RPMI8226 (cell line): ENCODE results near the gene PROM2.

Experiments
- DNase-seq: peaks from one replicate; pipeline ENCODE4 v3.0.0-alpha.2; 2015

Gene PROM2

DNA sequence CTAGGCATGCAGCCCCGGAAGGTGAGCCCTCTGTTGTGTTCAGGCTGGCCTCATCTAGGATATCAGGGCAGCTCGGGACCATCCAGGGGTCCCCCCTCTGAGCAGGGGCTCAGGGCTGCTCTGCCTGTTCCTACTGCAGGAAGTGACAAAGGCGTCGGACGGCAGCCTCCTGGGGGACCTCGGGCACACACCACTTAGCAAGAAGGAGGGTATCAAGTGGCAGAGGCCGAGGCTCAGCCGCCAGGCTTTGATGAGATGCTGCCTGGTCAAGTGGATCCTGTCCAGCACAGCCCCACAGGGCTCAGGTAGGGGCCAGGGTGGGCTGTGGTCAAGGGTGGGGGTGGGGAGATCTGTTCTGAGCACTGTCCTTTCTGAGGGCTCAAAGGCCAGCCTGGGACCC lies 36.0 kb downstream of the PROM2 start:
- no peak for DNase-seq

DNA sequence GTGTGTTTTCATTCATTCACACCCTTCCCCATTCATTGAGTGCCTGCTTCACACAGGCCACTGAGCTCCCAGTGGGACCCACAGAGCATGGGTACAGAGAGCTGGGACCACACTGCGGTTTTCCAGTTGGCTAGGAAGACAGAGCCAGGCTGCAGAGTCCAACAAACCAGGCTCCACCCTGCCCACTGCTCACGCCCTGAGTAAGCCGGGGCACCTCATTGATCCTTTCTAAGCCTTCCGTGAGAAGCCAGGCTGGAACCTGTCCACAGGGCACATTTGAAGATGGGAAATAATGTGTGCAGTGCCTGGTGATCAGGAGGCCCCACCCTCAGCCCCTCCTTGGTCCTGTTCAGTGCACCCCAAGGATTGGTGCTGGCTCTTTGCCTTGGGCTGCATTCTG lies 36.4 kb downstream of the PROM2 start:
- no peak for DNase-seq

DNA sequence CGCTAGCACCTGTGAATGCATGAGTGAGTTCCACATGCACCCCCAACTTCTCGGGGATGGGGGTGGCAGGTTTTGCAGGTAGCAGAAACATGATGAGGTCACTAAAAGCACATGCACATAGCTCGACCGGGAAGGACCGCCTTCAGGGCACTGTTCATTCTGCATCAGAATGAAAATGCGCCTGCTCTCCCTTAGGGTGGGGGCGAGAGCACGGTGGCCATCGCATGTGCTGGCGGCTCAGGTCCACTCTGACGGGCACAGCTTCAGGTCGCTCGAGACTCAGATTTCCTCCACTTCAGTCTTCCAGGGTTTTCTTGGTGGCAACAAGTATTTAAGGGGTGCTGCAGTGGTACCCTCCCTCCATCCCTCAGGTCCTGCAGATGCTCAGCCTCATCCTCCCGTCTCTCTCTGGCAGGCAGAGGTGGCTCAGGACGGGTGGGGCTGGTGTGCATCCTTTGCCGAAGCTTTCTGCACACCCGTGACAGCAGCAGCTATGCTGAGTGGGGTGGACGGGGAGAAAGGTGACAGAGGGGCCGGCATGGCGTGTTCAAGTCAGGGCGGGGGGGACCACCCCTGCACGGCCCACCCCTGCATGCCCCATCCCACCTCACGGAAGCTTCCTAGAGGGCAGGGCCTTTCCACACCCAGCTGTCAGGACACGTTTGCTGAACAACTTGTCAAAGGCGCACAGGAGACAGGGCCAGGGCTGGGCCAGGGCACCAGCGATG lies 37.7 kb downstream of the PROM2 start:
- no peak for DNase-seq

DNA sequence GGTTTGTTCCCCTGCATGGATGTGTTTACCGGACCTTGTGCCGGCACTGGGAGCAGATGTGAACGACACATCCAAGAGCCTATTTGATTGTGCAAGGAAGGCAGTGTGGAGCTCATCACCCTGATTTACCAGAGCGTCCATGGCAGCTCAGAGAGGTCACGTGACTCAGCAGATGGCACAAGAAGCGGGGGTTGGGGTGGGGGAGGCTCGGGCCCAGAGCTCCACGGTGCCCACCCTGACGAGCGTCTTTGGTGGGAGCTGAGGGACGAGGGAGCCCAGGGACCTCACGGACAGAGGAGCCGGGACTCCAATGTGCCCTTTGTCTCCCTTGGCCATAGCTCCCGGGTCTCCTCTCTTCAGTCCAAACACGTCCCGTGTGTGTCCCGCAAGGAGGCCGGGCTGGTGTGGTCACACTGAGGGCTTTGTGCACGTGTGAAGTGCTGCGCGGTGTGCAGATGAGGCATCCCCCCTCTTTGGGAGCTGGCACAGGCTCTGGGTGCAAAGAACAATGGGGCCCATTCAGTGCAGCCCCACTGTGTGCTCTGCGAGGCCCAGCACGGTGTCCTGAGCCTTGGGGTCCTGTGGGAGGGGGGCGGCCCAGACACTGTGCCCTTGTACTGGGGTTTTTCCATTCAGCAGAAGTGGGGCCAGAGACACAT lies 38.4 kb downstream of the PROM2 start:
- DNase-seq, result no peak

DNA sequence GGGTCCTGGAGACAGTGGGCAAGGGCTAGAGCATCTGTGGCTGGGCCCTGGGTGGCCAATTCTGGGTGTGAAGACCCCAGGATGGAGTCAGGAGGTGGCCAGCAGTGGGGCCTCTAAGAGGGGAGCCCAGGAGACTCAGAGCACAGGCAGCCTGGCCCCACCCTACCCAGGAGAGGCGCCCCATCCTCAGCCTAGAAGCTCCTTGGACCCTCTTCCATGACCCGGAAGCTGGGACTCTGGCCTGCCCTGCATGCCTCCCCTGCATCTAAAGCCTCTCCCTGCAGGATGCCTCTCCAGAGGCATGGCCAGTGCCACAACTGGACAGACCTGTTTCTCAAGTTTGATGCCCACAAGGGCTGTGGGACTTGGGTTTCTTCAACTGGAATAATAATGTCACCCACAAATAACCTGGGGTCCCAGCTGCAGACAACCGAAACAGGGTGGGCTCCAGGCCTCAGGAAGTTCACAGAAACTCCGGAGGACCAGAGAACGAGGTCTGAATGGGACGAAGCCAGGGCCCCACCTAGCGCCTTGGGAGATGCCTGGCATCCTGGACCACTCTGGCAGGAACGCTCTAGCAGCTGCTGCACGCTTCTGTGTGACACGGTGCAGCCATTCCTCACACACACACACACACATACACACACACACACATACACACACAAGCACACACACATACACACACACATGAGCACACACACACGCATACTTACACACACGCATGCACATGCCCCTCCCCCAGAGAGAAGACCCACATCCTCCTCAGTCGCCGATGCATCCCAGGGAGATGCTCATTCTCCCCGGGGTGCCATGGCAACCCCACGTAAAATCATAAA lies 39.3 kb downstream of the PROM2 start:
- DNase-seq, result no peak

DNA sequence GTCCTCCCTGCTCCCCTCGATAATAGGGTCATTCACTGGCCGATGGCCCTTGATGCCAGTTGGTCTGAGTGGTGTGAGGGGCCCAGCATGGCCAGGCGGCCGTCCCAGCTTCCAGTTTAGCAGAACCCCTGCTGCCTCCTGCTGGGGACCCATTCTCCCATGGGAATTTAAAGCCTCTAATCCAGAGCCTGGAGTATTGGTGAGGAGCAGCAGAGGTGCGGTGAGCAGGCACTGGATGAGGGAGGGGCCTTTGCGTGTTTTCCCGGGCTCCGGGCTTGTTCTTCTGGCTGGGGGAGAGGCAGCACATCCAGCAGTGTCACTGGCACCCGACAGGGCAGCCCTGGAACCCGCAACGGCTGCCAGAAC lies 40.3 kb downstream of the PROM2 start:
- DNase-seq, result no peak

DNA sequence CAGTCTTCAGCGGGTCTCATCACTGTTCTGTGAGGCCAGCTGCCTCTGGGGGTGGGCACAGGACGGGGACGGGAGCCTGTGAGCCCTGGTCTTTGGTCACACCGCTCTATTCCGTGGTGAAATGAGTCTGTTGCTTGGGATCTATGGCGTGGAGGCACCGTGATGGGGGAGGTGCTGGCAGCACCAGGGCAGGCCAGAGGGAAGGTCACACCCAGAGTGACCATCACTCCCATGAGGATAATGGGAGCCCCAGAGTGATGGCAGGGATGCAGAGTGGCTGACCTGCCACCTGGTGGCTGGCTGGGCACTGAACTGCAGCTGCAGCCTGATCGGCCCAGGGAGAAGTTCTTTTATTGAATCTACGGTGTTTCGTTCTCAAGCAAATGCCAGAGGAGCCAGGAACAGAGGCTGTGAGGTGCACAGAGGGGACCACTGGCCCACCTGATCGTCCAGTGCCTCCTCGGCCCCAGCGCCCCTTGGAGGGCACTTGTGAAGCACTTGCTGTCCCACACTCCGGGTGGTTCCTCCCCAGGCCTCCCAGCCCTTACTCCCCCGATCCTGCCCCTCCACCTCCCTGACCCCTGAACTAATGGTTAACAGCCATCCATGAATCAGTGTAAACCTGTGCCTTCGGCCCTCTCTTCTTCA lies 40.8 kb downstream of the PROM2 start:
- peak; percentile 53 for DNase-seq

DNA sequence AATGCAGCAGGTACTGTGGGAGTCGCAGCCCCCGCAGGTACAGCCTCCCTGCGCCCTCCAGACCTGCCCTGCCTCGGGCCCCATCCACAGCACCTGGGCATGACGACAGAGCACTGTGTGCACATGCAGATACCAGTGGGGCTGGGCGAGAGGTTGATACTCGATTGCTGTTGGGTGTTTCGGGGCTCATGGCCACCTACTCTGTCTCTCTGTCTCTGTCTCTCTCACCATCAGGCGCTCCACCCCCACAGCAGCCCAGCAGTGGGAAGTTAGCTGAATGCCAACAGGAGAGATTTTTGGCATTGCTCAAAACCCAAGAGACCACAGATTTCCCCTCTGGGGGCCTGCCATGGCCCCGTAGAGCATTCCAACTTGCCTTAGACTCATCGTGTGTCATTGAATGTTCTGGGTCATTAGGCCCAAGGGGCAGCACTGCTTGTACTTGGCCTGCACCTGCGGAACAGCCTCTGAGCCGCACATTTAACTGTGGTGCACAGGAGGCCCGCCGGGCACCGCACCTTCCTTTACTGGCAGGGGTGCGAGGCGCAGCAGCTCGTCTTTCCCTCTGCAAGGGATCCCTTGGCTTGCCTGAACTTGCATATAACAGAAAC lies 41.7 kb downstream of the PROM2 start:
- no peak for DNase-seq

DNA sequence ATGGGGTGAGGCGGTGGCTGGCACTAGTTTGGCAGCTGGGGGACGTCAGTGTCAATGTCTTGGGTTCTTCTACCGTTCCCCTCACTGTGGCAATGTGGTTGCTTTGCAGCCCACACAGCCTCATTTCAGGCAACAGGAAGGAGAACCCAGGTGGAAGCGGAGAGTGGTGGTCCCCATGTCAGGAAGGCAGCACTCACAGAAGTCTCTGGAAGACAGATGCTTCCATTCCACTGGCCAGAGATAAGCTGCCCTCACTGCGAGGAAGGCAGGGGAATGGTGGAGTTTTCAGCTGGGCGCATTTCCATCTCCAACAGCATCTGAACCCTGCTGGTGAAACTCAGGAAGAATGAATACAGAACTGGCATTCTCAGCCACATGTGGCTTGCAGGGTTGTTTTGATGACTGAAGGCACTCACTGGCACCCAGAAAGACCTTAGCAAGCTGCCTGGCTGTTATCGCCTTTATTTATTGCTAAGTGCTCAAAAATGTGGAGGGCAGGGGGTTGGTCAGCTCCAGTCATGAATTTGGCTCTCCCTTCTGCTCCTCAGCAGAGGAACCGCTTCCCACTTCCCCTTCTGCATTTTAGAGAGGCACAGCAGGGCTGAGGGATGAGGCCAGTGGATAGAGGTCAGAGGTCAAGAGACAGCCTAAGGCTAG lies 42.3 kb downstream of the PROM2 start:
- DNase-seq, result no peak

DNA sequence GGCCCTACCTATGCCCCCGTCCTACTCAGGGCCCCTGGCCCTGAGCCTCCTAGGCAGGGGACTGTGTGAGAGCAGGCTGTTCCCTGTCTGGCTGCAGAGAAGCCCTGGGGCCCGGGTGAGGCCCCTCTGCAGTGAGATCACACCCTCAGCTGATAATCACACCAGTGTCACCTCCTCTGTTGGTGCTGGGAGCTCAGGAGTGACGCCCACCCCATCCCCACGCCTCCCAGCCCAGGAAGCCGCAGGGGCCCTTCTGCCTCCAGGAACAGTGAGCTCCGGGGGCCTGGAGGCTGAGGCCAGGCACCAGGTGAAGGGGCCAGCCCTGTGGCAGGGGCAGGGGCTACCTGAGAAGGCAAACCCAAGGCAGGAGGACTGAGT lies 42.9 kb downstream of the PROM2 start:
- no peak for DNase-seq

DNA sequence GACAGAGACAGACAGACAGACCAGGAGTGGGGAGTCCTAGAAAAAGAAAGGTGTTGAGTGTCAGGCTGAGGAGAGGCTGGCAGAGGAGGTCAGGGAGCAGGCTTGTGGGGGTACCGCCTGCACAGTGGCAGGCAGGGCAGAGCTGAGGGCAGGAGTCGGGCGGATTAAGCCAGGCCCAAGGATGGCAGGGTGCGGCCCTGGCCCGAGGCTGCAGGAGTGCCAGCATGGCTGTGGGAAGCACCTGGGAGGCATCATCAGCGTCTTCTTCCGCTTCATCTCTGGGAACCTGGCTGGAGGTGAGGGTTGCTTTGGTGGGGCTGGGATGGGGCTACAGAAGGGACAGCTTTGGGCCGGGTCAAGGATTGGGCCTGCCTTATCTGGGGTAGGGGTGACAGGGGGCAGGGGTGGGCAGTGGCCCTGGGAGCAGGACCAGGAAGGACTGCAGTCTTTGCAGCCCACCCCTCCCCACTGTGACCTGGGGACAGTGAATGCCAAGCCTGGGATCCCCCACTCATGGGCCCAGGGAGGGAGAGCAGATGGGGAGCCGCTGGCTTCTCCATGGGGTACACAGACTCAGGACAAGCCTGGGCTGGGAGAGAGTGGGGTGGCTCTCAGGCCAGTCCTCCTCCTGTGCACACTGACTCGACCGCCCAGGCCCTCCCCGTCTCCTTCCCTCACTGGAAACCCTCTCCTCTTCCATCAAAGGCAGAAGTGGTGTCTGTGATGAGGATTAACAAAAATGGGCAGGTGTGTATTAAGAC lies 43.6 kb downstream of the PROM2 start:
- DNase-seq, result no peak

DNA sequence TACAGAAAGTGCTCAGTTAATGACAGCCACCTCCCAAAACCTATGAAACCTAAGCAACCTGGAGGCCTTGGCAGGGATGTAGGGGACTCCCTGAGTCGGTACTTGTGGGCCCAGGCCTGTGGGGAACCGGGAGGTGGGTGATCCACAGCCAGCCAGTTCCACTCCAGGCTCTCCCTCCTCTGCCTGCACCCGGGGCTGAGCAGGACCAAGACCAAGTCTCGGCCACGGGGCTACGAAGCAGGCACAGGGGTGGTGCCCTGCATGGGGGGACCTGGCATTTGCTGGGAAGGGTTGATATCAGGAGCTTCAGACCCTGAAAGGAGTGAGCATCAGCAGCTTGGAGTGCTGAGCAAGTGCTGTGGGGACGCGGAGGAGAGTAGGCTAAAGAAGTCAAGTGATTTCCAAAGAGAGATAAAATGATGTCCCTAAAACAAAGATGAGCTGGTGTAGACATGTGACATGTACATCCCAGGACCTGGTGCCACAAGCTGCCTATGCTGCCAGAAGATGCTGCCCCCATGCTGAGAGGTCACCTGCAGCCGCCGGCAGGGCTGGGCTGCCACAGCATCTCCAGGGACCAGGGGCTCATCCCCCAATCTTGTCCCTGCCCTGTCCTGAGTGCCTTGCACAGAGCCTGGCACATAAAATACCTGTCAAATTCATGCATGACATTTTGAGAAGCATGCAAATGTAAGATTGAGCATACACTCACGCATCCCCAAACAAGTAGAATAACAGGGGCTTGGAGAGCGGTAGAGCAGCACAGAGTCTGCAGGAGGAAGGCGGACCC lies 44.4 kb downstream of the PROM2 start:
- no peak for DNase-seq

DNA sequence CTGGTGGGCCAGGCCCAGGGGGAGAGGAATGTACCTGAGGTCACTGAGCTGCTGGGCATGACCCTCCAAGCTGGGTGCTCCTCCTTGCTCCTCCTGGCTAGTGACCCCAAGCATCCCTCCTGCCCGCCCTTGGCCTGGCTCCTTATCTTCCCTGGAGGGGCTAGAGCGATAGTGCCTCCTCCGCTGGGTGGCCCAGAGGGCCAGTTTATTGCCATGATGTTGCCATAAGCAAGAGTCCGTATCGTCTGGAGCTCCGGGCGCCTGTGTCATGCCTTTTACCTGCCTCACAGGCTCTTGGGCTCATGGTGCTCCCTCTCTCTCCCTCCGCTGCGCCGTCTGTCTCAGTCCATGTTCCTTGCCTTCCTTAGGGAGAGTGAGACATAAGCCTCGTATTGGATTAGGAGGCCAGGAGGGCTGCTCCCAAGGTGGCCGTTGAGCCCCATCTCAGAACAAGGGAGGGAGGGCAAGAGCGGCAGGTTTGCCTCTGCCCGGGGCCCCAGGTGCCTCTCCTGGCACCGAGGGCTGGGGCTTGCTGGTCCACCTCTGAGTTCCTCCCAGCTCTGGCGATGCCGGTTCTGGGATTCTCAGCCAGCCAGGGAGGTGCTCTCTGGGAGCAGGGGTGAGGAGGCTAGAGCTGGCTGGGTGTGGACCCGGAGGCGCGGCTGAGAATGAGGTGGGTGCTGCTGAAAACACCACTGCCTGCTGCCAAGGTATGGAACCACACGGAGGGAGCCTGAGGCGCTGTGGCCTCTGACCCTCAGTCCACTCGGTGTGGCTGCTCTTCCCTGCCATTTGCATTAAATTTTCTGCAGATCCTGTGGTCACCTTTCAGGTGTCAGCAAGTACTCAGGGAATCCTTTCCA lies 45.5 kb downstream of the PROM2 start:
- DNase-seq, result no peak

DNA sequence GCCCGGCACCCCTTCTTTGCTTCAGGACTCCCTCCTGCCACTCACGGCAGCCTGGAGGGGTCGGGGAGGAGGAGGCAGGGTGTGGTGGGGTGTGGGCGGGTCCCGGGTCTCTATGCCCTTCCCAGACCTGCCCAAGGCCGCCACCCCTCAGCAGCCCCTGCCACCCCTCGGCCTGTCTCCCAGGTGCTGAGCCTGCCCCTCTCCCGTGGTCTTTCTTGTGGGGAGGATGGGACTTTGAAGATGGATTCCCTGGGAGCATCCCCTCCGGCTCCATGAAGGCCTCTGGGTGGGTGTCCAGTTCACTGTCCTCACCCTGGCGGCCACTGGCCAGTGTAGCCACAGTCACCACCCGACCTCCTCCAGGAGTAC lies 46.1 kb downstream of the PROM2 start:
- no peak for DNase-seq

DNA sequence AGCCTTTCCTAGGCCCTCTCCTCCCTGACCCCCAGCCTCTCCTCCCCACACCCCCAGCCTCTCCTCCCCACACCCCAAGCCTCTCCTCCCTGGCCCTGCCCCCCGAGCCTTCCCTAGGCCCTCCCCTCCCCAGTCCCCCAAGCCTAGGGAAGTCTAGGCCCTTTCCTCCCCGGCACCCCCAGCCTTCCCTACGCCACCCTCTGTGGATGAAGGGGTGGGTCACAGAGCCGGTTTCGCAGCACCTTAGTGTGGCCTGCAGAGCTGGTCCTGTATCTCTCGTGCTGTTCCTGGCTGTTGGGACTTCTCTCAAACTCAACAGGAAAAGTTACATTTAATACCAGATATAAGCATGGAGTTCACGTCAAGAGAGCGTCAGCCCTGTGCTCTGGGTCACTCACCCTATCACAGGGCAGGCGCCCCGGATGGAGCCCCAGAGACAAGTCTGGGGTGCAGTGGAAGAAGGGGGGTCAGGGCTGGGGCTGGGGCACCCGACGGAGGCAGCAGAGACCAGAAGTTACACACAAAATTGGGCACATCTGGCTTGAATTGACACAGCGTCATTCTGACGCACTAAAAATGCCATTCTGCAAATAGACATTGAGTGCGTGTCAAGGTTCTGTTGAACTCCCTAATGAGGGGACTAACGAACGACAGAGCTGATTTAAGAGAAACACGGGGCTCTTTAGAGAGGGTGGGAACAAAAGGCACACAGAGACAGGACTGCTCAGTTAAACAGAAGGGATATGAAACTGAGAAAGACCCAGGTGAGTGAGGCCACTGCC lies 46.9 kb downstream of the PROM2 start:
- DNase-seq, result no peak

DNA sequence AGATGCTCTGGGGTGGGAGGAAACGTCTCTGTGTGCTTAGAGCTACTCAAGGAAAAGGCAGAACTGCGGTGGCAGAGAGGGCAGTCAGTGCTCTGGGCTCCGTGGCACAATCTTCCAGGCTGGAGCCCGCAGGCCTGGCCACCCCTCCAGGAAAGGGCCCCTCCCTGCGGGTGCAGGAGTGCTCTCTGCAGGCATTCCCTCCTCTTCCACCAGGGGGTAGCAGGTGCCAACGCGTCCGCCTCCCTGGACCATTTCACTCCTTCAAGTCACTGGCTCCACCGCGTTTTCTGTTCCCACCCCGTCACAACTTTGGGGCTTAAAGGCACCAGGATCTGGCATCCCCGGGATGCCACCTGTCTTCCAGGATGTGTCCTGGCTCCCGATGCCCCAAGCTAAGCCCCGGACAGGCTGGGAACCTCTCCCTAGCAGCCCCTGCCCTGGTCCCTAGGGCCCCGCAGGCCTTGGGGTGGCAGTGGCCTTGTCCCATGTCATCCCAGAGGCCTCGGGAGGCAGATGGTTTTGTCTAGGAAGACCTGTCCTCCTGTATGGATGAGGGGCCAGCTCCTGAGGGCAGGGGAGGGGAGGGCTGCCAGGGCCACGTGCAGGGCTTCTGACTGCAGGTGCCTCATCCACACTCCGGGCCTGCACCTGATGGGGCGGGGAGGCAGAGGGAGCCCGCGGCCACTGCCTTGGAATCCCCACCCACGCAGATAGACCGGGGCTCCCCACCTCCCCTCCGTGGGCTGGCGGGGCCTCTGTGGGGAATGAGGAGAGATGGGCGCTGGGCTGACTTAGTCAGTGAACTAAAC lies 49.3 kb downstream of the PROM2 start:
- peak; percentile 64 for DNase-seq

DNA sequence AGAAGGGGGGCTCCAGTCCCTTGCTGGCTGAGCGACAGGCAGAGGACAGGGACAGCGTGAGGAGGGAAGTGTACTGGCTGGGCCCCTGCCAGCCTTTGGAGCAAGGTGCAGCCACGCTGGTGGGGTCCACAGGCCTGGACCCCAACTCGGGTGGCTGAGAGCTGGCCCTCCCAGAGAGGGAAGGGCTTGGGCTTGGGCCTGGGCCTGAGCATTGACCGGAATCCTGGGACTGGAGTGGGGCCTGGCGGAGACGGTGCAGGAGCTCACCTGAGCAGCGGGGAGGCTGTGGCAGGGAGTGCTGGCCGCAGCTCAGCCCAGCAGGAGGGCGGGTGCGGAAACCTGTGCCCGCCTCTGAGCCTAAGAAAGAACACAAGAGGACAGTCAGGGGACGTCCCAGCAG lies 50.8 kb downstream of the PROM2 start:
- no peak for DNase-seq
